ENCODE results near the gene RALGPS1.
"Not testable (repeated sequence)": the region's sequence is repeated elsewhere in the genome, so short reads cannot be mapped to it uniquely, and the experiment has no call there.

RALGPS1 gene

DNA sequence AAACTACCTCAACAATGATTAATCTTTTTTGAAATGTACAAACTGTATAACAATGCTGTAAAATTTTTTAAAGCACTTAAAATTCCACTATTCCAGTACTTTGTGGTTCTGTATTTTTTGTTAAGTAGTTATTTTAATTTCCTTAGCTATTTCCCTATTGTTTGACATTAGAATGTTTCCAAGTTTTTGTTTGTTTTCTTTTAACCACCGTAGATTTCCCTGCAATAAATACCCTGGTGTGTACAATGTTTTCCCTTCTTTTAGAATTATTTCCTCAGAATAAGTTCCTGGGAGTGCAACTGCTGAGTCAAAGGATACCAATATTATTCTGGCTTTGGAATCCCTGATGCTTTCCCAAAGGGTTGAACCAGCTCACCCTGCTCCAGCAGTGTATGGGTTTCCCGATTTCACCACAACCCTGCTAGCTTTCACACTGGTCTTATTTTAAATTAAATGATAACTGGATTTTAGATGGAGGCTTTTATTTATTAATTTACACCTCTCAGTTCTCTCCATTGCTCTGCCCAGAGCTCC lies 228.4 kb downstream of the RALGPS1 start:
- no peak for DNase-seq

DNA sequence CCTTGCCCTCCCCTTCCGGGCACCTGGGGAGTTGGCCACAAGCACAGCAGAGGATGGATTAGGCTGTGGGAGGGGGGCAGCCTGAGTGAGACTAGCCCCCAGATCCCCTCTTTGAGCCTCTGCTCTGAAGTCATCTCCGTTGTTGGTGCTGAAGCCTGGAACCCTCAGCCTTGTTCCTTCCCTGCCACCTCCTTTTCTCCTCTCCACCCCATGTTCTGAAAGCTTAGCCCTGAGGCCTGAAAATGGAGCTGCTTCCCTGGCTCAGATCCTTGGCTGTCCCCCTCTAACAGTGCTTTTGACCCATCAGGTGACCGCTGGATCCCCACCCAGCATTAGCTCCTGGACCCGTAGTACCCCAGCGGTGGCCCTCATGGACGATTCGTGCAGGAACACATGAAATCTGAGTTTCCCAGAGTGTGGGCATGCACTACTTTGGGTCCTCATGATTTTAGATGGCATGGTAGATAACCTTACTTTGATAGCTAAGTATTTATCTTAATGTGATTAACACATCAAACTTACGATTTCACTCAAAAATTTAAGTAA lies 229.4 kb downstream of the RALGPS1 start:
- DNase-seq = no peak

DNA sequence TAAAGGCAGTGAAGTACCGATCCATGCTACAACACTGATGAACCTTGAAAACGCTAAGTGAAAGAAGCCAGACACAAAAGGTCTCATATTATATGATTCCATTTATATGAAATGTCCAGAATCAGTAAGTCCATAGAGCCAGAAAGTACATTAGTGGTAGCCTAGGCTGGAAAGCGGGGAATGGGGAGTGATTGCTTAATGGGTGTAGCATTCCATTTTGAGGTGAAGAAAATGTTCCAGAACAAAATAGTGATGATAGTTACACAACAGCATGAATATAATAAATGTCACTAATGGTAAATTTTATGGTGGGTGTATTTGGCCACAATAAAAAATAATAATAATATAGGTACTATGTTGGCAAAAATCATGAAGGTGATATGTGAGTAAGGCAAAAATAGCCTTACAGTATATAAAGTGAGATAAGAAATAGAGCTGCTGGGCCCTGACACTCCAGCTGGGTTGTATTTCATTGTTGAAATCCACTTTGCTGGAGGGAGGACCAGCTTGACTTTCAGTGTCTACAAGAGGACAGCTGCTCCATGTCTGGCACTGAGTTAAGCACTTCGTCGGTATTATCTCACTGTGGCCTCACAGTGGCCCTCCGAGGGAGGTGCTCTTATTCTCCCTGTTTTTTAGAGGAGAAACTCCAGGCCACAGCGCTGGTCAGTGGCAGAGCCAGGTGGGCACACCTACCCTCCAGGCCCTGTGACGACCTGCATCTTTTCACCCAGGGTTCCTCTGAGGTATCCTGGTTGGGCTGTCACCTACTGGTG lies 230.3 kb downstream of the RALGPS1 start:
- DNase-seq = no peak

DNA sequence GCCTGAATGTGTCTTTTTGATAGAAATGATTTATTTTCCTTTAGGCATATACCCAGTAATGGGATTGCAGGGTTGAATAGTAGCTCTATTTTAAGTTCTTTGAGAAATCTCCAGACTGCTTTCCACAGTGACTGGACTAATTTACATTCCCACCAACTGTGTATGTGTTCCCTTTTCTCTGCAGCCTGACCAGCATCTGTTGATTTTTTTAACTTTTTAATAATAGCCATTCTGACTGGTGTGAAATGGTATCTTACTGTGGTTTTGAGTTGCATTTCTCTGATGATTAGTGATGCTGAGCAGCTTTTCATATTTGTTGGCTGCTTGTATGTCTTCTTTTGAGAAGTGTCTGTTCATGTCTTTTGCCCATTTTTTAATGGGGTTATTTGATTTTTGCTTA lies 232.3 kb downstream of the RALGPS1 start:
- DNase-seq = not testable (repeated sequence)

DNA sequence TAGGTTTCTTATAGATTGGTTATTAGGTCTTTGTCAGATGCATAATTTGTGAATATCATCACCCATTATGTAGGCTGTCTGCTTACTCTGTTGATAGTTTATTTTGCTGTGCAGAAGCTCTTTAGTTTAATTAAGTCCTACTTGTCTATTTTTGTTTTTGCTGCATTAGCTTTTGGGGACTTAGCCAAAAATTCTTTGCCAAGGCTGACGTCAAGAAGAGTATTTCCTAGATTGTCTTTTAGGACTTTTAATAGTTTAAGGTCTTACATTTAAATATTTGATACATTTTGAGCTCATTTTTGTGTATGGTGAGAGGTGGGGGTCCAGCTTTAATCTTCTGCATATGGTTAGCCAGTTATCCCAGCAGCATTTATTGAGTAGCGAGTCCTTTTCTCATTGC lies 232.7 kb downstream of the RALGPS1 start:
- no peak for DNase-seq

DNA sequence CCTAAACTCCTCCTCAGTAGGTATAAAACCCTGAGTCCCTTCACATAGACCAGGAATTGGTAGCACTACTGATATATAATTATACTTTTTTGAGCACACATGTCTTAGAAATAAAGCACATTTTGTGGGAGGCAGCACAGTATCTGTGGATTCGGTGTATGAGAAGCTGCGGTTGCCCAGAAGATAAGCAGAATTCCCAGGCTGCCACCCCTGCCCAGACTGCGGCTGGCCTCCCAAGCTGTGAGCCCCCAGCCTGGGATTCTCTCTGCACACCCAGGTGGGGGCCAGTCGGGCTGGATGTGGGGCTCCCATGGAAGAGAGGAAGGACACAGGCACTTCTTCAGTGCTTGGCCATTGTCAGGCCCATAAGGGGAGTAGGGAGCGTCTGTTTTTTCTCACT lies 233.4 kb downstream of the RALGPS1 start:
- no peak for DNase-seq

DNA sequence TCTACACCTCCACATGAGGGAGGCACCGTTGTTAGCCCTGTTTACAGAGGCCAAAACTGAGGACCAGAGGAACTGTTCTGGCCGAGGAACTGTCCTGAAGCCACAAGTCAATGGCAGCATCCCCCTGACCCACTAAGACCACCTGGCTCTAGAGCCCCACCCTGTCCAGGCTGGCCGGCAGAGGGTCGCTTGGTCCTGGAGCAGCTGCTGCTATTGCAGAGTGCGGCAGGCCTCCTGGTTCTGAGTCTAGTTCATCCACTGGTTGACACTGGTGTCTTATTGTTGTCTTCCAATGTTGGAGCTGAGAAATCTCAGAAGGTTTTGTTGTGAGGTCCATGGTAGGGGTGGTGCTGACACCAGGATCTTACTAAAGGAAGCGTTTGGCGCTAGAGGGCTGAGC lies 234.4 kb downstream of the RALGPS1 start:
- no peak for DNase-seq

DNA sequence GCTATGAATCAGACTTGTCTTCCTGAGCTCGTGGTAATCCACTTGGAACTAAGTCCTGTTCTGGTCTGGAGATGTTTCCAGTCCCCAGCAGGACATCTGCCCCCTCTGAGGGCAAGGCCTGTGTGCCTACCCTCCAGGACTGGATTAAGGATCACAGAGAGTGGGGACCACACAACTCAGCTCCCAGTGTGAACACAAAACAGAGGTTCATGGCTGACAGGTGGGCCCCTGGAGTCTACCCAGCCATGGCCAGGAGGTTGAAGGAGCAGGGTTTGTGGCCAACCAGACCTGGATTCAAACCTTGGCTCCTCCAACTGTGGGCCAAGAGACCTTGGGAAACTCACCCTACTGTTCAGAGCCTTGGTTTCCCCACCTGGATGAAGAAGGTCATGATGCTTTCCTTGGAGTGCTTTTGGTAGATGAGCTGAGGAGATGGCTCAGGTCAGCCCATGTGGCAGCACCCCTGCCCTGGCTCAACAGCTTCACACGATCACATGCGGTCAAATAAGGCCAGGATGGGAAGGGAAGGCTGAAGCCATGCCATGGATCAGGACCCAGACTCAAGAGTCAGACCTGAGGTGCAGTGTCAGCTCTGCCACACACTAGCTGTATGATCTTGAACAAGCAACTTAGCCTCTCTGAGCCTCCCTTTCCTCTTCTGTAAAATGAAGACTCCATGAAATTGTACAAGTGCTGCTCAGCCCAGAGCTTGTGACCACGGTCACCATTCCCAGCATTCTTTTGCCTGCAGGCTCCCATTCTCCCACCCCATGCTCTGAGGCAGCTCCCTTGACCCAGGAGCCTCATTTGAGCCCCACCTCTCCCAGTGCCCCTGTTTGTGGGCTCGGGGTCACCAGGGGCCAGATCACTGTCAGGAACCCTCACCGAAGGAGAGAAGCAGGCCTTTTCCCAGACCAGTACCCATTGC lies 235.1 kb downstream of the RALGPS1 start:
- no peak for DNase-seq

DNA sequence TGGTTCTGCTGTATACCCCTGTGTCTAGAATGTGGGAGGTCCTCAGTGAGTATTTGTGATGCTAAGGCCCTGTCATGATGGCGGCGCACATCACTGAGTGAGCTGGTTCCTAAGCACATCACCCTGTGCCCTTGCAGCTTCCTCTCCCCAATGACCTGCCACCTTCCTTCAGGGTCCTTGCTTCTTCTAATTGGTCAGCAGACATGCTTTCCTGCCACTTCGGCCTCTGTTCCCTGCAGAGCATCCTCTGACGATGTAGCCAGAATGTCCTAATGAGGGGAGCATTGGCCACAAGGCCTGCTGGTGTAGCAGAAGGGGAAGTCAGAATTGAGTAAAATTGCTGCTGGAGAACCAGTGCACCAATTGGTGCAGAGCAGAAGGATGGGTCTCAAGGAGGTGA lies 238.9 kb downstream of the RALGPS1 start:
- no peak for DNase-seq

DNA sequence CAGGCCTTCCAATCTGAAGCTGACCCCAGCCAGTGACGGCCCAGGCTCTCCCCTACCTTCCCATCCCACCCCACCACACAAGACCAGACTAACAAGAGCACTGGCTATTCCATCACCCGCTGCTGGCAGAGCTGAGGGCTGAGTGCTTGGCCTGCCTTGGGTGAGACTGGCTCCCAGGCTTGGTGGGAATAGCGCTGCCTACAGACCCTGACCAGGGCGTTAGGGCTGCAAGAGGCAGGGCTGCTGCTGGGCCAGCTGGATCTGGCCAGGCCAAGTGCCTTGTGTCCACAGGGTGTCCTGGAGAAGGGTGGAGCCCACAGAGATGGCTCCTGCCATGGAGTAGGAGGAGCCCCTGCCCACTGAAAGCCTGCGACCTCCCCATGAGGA lies 239.4 kb downstream of the RALGPS1 start:
- no peak for DNase-seq

DNA sequence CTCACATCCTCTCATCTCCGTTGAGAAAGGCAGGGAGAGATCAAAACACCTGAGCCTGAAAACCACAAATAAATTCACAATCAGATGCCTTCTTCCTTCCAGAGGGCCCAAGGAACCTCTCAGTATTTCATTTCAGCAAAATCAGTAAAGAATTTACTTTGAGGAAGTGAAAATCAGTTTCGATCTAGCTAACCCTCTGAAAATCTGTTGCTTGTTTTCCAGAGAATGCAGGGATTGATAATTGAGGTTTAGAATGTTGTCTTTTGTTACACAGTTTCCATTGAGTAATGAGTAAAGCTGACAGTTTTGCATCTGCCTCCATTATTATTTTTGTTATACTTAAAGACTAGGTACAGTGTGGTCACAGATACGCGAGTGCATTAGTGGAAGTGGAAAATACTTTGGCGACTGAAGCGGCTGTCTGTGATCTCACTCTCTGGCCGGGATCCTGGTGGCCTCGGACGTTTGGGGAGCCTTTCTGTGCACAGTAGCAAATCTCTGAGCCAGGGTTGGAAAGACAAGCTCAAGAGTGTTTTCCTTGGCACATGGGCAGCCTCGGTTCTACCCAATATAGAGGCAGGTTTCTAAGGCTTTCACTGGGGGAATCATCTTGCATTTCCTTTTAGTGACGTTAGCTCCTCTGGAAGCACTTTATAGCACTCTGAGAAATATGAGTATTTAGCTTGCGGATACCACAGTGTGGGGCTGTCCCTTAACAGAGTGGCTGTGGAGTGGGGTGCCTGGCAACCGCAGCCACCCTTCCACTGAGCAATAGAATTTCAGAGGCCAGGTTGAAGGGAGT lies 240.0 kb downstream of the RALGPS1 start:
- DNase-seq = no peak

DNA sequence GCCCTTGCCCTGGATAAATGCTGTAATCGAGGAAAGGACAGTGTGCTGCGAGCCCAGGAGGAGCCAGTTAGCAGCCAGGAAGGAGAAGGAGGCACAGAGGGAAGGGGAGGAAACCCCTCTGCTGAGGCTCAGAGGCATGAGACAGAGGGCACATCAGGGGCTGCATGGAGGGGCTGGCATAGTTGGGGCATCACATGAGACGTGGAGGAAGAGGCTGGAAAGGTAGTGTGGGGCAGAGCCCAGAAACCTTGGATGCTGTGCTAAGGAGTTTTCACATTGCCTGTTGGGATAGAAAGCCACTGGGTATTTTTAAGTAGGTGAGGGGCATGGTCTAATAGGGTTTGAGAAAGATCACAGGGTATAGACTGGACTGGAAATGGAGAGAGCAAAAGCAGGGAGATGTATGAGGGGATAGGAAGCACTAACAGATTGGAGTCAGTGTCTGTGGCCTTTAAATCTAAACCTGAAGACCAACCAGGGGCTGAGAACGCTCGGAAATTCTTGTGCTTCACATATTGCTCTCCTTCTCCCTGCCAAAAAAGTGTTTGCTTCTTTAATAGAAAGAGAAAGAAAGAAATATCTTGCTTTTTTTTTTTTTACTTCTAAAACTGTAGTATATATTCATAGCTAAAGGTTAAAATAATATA lies 240.9 kb downstream of the RALGPS1 start:
- no peak for DNase-seq

DNA sequence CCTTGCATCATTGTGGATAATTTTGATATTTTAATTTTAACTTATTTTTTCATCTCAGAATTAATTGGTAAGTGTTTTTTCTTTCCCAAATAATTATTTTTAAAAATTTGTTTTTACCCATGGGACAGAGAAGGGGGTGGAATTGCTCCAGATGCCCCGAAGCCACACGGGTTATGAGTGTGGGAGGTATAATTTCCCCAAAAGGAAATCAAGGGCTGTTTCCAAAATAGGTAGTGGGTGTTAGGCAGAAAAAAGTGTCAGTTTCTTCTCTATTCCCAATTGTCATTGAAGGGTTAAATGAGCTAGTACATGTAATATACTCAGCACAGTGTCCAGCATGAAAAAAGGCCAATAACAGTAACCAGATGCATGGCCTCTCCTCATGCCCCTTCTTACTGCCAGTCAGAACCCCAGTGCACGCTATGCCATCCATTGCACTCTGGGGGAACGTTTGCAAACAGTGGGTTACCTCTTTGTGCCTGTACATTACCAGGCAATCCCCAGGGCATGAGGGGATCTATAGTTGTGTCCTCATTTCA lies 244.3 kb downstream of the RALGPS1 start:
- DNase-seq = no peak

DNA sequence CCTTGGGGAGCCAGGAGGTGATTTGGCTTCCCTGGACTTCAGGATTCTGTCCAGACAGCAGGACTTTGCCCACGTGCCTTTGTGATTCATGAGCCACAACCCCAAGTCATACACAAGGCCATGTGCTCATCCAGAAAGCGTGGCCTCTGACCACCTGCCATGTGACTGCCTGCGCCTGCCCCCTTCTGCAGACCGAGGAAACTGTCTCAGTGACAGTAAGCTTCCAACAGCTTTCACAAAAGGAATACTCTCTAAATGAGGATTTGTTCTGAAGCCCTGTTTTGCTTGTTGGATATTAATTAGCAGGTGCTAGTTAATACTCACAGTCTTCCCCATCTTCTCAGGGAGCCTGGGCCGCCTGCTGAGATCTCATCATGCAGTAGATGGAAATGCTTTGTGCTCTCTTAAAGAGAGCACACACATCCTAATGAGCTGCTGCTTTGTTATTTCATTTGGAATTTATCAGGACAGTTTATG lies 244.8 kb downstream of the RALGPS1 start:
- DNase-seq = no peak

DNA sequence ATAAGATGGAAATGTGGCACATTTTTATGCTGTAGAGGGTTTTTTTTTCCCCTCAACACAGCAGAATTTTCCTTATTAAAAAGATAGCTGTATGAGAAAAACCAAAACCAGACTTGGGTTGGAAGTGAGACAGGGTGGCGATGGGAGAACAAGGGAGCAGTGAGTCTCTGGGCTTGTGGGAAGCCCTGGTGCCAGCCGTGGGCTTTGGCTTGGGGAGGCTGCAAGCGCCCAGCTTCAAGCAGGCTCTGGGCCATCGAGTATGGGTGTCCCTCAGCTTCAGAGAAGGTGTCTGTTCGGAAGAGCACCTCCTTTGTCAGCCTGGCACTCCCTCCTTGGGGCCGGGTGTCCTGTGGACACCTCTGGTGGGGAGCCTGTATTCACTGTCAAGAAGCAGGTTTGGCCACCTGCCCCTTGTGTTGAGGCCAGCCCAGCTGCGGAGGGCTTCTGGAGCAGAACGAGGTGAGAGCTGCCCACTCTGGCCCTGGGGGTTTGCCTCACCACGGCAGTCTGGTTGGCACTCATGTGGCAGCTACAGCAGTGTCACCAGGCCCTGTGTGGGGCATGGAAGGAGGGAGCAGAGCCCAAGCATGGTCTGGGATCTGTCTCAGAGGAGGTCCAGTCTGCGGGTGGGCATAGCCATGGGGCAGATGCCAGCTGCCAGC lies 245.5 kb downstream of the RALGPS1 start:
- no peak for DNase-seq

DNA sequence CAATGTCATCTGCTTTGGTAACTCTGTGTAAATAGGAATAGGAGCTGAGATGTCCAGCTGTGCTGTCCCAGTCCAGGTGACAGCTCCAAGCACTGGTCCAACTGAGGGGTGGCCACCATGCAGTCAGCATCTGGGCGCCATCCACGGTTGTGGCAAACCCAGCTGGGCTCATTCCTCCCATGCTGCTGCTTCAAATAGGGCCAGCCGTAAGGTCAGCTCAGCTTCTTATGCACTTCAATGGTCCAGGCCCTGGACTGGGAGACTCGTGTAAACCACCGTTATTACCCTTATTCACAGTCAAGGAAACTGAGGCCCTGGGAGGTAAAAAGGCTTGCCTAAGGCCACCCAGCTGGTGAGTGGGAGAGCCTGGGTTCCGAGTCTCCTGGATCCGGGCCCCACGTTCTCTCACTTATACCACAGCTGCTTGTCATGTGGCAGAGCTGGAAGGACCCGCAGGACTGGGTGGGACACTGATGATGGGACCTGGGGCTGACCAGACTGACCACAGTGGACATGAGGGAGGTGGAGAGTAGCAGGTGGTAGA lies 246.6 kb downstream of the RALGPS1 start:
- DNase-seq = no peak

DNA sequence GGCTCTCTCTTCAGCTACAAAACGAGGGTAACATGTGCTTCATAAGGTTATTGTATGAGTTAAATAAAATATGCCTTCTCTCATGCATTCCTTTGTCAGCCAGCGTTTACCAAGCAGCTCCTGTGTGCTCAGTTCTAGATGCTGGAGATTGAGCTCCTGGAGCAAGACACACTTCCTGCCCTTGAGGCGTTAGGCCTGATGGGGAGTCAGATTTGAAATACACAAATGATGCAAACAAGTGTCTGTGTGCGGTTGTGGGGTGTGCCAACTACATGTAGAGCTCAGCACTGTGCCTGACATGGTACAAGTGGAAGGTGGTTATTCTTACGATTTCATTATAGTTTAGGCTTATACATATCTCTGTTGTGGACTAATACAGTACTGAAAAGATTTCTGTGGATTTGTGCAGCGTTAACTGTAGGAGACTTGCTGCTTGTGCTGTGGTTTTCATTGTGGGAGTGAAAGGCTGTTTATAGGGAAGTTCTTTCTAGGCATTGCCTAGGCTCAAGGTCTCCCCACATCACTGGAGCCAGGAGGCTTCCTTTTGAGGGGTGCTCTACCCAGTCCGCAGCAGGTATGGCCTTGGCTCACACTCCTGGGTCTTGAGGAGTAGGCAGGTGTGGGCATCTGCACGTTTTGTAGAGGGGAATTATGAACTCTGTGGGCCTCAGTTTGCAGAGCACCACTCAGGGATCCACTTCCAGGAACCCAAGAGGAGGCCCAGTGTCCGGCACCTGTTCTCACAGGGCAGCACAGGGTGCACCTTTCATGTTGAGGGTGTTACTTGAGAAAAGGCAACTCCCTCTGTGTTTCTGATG lies 247.7 kb downstream of the RALGPS1 start:
- no peak for DNase-seq

DNA sequence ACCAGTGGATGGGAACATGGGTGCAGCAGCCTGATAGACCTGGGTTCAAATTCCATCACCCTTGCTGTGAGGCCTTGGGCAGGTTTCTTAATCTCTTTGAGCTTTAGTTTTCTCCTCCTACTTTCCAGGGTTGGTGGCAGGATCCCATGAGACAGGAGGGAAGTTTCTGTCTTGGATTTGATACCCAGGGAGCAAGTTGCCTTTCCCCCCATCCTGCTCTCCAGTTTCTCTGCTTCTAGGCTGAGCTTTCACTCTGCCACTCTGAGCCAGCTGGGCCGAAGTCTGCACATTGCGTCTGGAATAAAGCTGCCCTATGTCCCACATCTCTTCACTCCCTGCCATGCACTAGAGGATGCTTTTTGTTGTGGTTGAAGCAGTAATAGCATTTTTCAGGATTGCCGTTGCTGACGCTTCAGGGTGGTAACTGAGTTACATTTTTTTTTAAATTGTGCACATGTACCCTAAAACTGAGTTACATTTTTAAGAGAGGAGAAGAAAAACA lies 248.3 kb downstream of the RALGPS1 start:
- DNase-seq = no peak

DNA sequence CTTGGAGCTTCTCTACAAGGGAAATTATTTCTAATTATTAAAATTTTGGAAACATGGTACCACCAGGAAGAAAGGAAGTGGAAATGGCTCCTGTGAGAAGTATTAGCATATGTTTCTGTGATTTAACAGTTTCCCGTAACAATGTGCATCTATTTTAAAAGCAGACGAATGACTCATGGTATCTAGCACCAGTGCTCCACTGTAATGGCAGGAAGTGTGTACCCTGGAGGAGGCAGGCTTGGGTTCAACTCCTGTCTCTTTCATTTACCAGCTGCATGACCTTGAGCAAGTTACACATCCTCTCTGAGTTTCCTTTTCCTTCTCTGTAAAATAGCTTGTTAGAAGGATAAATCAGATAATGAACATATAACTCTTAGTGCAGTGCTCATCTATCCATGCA lies 248.8 kb downstream of the RALGPS1 start:
- DNase-seq = no peak

DNA sequence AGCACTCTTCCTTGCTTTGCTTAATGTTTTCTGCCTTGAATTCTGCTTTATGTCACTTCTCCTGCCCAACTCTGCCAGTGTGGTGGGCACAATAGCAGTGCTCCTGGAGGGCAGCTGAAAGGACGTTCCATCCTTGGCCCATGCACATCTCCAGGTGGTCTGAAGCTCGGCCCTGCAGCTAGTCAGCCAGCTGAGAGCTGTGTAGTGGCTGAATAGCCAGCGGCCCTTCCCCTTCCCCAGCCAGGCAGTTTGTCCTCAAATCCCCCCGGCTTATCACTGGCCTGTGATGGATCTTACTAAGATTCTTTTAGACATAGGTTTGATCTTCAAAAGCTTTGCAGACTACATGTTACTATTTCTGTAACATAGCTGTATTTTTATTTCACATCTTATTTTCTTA lies 250.5 kb downstream of the RALGPS1 start:
- no peak for DNase-seq

Data from NCI-H2081 treated with DMSO at 0.1 percent for 48 hours (cell line).